Astrocyte of the spinal cord (primary cell): ENCODE measurements around the gene FBXL4.
"Not testable (repeated sequence)": the region's sequence is repeated elsewhere in the genome, so short reads cannot be mapped to it uniquely, and the experiment has no call there.

Experiments used
- DNase-seq: peaks from one replicate; pipeline ENCODE4 v3.0.0; 2011; ENCODE audit warnings: low read depth, low spot score
- H3K4me3 ChIP-seq: 2 replicates; pipeline ENCODE4 v1.5.1; 2011; ENCODE audit warnings: low read depth, mild to moderate bottlenecking, low read length, moderate library complexity
- CTCF ChIP-seq: IDR thresholded peaks from 2 replicates; pipeline ENCODE4 v1.5.1; 2012; ENCODE audit warnings: low read depth, mild to moderate bottlenecking, low read length, inconsistent platforms
- in situ Hi-C: cut with HindIII; loops from 2 replicates; pipeline ENCODE4 v1.10.0; 2017; ENCODE audit warnings: low sequenced_read_pairs

FBXL4 gene

GRCh38 chr6:98928688-98929087 lies 19.1 kb downstream of the FBXL4 start:
- TF ChIP-seq CTCF = no peak
- in situ Hi-C loops = no loop called here
- no peak for DNase-seq
- no peak overlapping the region for H3K4me3 ChIP-seq

GRCh38 chr6:98927534-98927933 lies 20.2 kb downstream of the FBXL4 start:
- no peak overlapping the region for H3K4me3 ChIP-seq
- in situ Hi-C loops = no loop called here
- no peak for TF ChIP-seq CTCF
- DNase-seq = no peak

- no peak for DNase-seq
- in situ Hi-C loops = no loop called here
- no peak for TF ChIP-seq CTCF
- no peak overlapping the region for H3K4me3 ChIP-seq
Measured at GRCh38 chr6:98925831-98926230, 21.9 kb downstream of the FBXL4 start.

GRCh38 chr6:98924647-98925046 lies 23.1 kb downstream of the FBXL4 start:
- TF ChIP-seq CTCF = no peak
- H3K4me3 ChIP-seq = no peak overlapping the region
- in situ Hi-C loops = no loop called here
- DNase-seq = no peak

GRCh38 chr6:98920904-98921431 lies 26.8 kb downstream of the FBXL4 start:
- no peak overlapping the region for H3K4me3 ChIP-seq
- TF ChIP-seq CTCF = no peak
- in situ Hi-C loops = no loop called here
- peak; percentile 33 for DNase-seq

- in situ Hi-C loops = not testable (repeated sequence)
Measured at GRCh38 chr6:98910946-98911345, 36.8 kb downstream of the FBXL4 start.

GRCh38 chr6:98909236-98909635 lies 38.5 kb downstream of the FBXL4 start:
- DNase-seq = no peak
- in situ Hi-C loops = no loop called here
- no peak for TF ChIP-seq CTCF
- no peak overlapping the region for H3K4me3 ChIP-seq

More at GRCh38 chr6:98910946-98911345, 36.8 kb downstream of the FBXL4 start:
- not testable (repeated sequence) for H3K4me3 ChIP-seq, DNase-seq

- in situ Hi-C loops, H3K4me3 ChIP-seq, DNase-seq: not testable (repeated sequence)
Measured at GRCh38 chr6:98906342-98906741, 41.4 kb downstream of the FBXL4 start.
